Right atrium auricular region (tissue), 2 donors: ENCODE measurements around the gene RBKS. TPM values are rescaled to one million over a fixed set of nuclear protein-coding genes. Genes with fewer than 3 reads are reported as not detected.
A peak's percentile ranks its signal among the peaks of the same experiment; 100 is the strongest.

Experiments
- DNase-seq: peaks from one replicate; pipeline ENCODE4 v3.0.0-alpha.2; 2019; ENCODE audit warnings: low spot score
- H3K27ac ChIP-seq, 2 donors: fragments of 200-600 bp; sonication (generic); 1 replicate in 1 of 2; 2 replicates in 1 of 2; pipeline ENCODE4 v1.5.1; 2016 to 2019
- H3K27me3 ChIP-seq, 2 donors: fragments of 200-600 bp; sonication (generic); one replicate each; pipeline versions ENCODE4 v1.5.1 to v1.6.0; 2017 to 2019
- H3K36me3 ChIP-seq: fragments of 200-600 bp; sonication (generic); one replicate; pipeline ENCODE4 v1.5.1; 2016
- H3K4me1 ChIP-seq, 2 donors: fragments of 200-600 bp; sonication (generic); one replicate each; pipeline versions ENCODE4 v1.5.1 to v1.6.0; 2017 to 2019
- H3K4me3 ChIP-seq, 2 donors: fragments of 200-600 bp; sonication (generic); 1 replicate in 1 of 2; 2 replicates in 1 of 2; pipeline ENCODE4 v1.5.1; 2017 to 2019; ENCODE audit warnings: mild to moderate bottlenecking in 1 of 2, moderate library complexity in 1 of 2
- H3K9me3 ChIP-seq, 2 donors: fragments of 200-600 bp; sonication (generic); one replicate each; pipeline ENCODE4 v1.5.1; 2019
- CTCF ChIP-seq, 2 donors: fragments of 200-600 bp; sonication (generic); IDR thresholded peaks; one replicate each; pipeline ENCODE4 v1.5.1; 2019; ENCODE audit warnings: antibody characterized with exemption in 2 of 2
- total RNA-seq, 2 donors: library from RNA; depleted of rRNA; stranded (reverse); fragments of >200 nt; gene quantifications; one replicate each; pipeline ENCODE4 v1.1.0, GENCODE V29; 2016

The RBKS gene
- 1 to 10 TPM; 1.6 to 2.1 TPM for total RNA-seq

GRCh38 chr2:27890146-27890923 lies at the start of gene RBKS, which contains the start of gene BABAM2:
Gene RBKS, minus strand, starts transcription at chr2:27890387. Its CDS starts 42 bp downstream, at chr2:27890345.
Gene BABAM2, plus strand, starts transcription at chr2:27890729. Its CDS starts 3,828 bp downstream, at chr2:27894557.
- TF ChIP-seq CTCF (IDR thresholded peaks at IDR 0.05), result no peak
- peaks cover 0 to 16% of the 10 kb centered on the region in 2 donors for H3K4me1 ChIP-seq

DNA sequence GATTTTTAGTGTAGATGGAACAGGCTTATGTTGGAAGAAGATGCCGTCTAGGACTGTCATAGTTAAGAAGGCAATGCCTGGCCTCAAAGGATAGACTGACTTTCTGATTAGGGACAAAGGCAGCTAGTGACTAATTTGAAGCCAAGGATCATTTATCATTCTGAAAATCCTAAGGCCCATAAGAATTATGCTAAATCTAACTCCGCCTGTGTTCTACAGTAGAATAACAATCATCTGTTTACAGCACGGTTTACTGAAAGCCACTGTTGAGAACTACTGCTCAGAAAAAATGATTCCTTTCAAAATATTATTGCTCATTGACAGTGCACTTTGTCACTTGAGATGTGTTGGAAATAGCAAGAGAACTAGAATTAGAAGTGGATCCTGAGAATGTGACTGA lies 44.8 kb upstream of the RBKS start:
- no peaks in the 10 kb centered on the region for H3K36me3 ChIP-seq
- no peak overlapping the region for H3K27ac ChIP-seq
- TF ChIP-seq CTCF (IDR thresholded peaks at IDR 0.05), result no peak
- no peak overlapping the region for H3K4me3 ChIP-seq
- no peaks in the 10 kb centered on the region for H3K9me3 ChIP-seq
- DNase-seq, result no peak
- H3K27me3 ChIP-seq, result no peaks in the 10 kb centered on the region
- H3K4me1 ChIP-seq, result peaks cover 0 to 2% of the 10 kb centered on the region in 2 donors

More at GRCh38 chr2:27890146-27890923, at the start of gene RBKS, which contains the start of gene BABAM2:
- Histone ChIP-seq H3K4me3 (peak within 1 kb of the TSS; percentile 77), H3K36me3 (no peaks in the 10 kb centered on the region), H3K27me3 (no peaks in the 10 kb centered on the region), H3K27ac (peak within 1 kb of the TSS; percentile 96 to 98), H3K9me3 (no peaks in the 10 kb centered on the region)
- DNase-seq, result peak; percentile 88

GRCh38 chr2:27932396-27932795 lies 42.2 kb upstream of the RBKS start:
- Histone ChIP-seq H3K36me3 (no peaks in the 10 kb centered on the region), H3K27ac (no peak overlapping the region), H3K4me3 (no peak overlapping the region), H3K9me3 (no peaks in the 10 kb centered on the region), H3K4me1 (no peaks in the 10 kb centered on the region), H3K27me3 (no peaks in the 10 kb centered on the region)
- no peak for TF ChIP-seq CTCF (IDR thresholded peaks at IDR 0.05)
- no peak for DNase-seq

DNA sequence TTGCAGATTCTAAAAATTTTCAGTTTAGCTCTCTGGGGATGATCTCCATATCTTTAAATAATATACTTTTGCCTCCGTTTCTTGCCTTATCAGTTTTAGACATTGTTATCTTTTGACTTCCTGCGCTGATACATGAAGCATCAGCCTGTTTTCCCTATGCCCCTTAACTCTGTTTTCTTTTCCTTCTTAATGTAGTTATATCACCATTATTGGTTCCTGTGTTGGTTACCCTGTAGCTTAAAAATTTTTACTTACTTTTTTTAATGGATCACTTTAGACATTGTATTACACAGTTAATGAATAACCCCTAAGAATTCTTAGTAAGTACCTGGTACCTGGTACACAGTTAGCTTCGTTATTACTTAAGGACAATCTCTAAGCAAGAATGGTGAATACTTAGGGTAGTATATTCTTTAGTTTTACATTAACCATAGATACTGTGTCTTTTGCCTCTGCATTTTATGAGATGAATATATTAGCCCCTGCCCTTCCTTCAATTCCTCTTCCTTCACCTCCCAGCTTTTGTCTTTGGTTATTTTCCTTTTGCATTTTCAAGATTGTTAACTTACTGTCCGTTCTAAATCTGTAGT lies 41.3 kb upstream of the RBKS start:
- H3K4me1 ChIP-seq, result no peaks in the 10 kb centered on the region
- H3K36me3 ChIP-seq, result no peaks in the 10 kb centered on the region
- H3K27me3 ChIP-seq, result no peaks in the 10 kb centered on the region
- DNase-seq, result no peak
- H3K9me3 ChIP-seq, result no peaks in the 10 kb centered on the region
- H3K4me3 ChIP-seq, result no peak overlapping the region
- TF ChIP-seq CTCF (IDR thresholded peaks at IDR 0.05), result no peak
- no peak overlapping the region for H3K27ac ChIP-seq

DNA sequence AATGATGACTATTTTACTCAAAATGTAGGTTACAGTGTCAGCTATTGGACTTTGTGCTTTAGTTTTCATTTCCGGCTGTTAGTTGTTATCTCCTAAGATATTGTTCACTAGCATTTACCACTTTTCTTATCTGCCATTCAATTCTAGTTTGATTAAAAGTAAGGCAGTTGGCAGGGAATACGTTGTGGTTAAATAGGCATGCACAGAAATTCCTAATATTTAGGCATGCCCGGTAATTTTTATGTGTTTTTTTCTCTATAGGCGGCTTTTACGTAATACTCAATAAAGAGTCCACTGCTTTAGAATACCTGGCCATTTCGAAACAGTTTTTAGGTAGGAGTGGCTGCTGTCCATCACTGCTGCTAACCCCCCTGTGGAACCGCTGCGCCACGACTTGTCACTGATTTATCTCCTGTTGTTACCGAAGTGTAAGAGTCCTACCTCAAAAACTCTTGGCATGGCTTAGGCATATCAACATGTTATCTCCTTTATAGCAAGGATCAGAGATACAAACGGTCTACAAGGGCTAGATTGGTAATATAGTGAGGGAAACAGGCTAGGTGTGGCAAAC lies 39.8 kb upstream of the RBKS start:
- no peaks in the 10 kb centered on the region for H3K4me1 ChIP-seq
- no peaks in the 10 kb centered on the region for H3K27me3 ChIP-seq
- no peaks in the 10 kb centered on the region for H3K36me3 ChIP-seq
- no peak overlapping the region for H3K4me3 ChIP-seq
- DNase-seq, result no peak
- no peak for TF ChIP-seq CTCF (IDR thresholded peaks at IDR 0.05)
- no peak overlapping the region for H3K27ac ChIP-seq
- H3K9me3 ChIP-seq, result no peaks in the 10 kb centered on the region
